ENCODE results near the gene NLRX1.
"Not testable (repeated sequence)": the region's sequence is repeated elsewhere in the genome, so short reads cannot be mapped to it uniquely, and the experiment has no call there.

Gene NLRX1

GRCh38 chr11:119209186-119209585 is 40.7 kb downstream of the NLRX1 start:
- DNase-seq, result no peak

- DNase-seq, result no peak
Observed at GRCh38 chr11:119210050-119210449, 41.5 kb downstream of the NLRX1 start.

- DNase-seq, result no peak
Observed at GRCh38 chr11:119218141-119218878, 49.8 kb downstream of the NLRX1 start.

GRCh38 chr11:119222308-119222707 is 53.8 kb downstream of the NLRX1 start:
- DNase-seq, result no peak

- DNase-seq, result no peak
Observed at GRCh38 chr11:119222891-119223290, 54.4 kb downstream of the NLRX1 start.

- no peak for DNase-seq
Observed at GRCh38 chr11:119223856-119224255, 55.3 kb downstream of the NLRX1 start.

- DNase-seq, result not testable (repeated sequence)
Observed at GRCh38 chr11:119228535-119229287, 60.2 kb downstream of the NLRX1 start.

- no peak for DNase-seq
Observed at GRCh38 chr11:119229288-119229672, 60.8 kb downstream of the NLRX1 start.

GRCh38 chr11:119229741-119230140 is 61.2 kb downstream of the NLRX1 start:
- no peak for DNase-seq
